Activated CD4-positive, alpha-beta T cell treated with anti-CD3 and anti-CD28 coated beads, Interleukin-2, amount 10 ng/mL, durations not matched to agents 7 days and 5 days (primary cell): ENCODE measurements around the gene NCOR1. TPM values are rescaled to one million over a fixed set of nuclear protein-coding genes. Genes with fewer than 3 reads are reported as not detected.
"Not testable (repeated sequence)": the region's sequence is repeated elsewhere in the genome, so short reads cannot be mapped to it uniquely, and the experiment has no call there.

Experiments used
- CTCF ChIA-PET: fragments of 350-600 bp; sonication (Branson Sonifier 250); formaldehyde crosslinking; loops from one replicate; lab custom pipeline; 2021; ENCODE audit warnings: antibody characterized with exemption; lab: Charles Lee
- POLR2A ChIA-PET: fragments of 350-600 bp; sonication (Branson Sonifier 250); formaldehyde crosslinking; loops from one replicate; lab custom pipeline; 2021; ENCODE audit warnings: antibody characterized with exemption; lab: Charles Lee
- DNase-seq: peaks from one replicate; pipeline ENCODE4 v3.0.0-alpha.2; 2020
- H3K27ac Mint-ChIP-seq: one replicate; pipeline ENCODE4 v1.8.0; 2021; ENCODE audit warnings: mild to moderate bottlenecking, moderate library complexity, mixed read lengths
- H3K27me3 Mint-ChIP-seq: one replicate; pipeline ENCODE4 v1.8.0; 2021; ENCODE audit warnings: mixed read lengths
- H3K36me3 Mint-ChIP-seq: one replicate; pipeline ENCODE4 v1.8.0; 2021; ENCODE audit warnings: low read depth, mixed read lengths
- H3K4me1 Mint-ChIP-seq: one replicate; pipeline ENCODE4 v1.8.0; 2021; ENCODE audit warnings: mixed read lengths
- H3K4me3 Mint-ChIP-seq: one replicate; pipeline ENCODE4 v1.8.0; 2021; ENCODE audit warnings: mild to moderate bottlenecking, moderate library complexity, mixed read lengths
- H3K9me3 Mint-ChIP-seq: one replicate; pipeline ENCODE4 v1.8.0; 2021; ENCODE audit warnings: mixed read lengths
- total RNA-seq, 2 experiments: library from RNA; stranded (reverse); gene quantifications; one replicate each; pipeline ENCODE4 v1.2.3, GENCODE V29; 2021

NCOR1 gene
- total RNA-seq, 2 experiments from 2014 or later: 152 to 182 TPM

DNA sequence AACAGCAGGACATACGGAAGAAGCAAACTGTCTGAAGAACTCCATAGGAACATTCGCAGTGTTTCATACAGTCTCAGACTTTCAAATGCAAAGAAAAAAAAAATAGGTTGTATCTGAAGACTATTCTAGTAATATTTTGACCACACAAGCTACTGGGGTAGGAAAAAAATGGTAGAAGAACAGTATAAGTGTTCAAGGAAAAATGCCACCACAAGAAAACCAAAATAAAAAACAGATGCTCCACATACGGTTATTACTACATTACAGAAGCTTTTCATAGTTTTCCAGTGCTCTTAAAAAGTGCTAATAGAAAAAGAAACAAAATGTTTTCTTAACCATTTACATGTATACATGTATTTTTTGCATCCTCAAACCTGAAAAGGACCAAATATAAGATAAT is 3.7 kb downstream of the NCOR1 start:
- Mint-ChIP-seq H3K27ac (no peak overlapping the region), H3K9me3 (no peaks in the 10 kb centered on the region), H3K4me3 (no peak overlapping the region), H3K36me3 (no peaks in the 10 kb centered on the region), H3K4me1 (peaks cover 38% of the 10 kb centered on the region), H3K27me3 (no peaks in the 10 kb centered on the region)
- DNase-seq: no peak
- ChIA-PET CTCF (interaction anchor here (0.6 kb wide), 1 partner anchor 572 kb away, joined by 3 read pairs; no protein-coding TSS in a partner anchor), POLR2A (no interaction called here)

GRCh38 chr17:16204763-16205162 is 10.6 kb downstream of the NCOR1 start:
- H3K9me3 Mint-ChIP-seq, H3K27me3 Mint-ChIP-seq, H3K4me3 Mint-ChIP-seq, POLR2A ChIA-PET, H3K36me3 Mint-ChIP-seq, DNase-seq: not testable (repeated sequence)
- Mint-ChIP-seq H3K4me1 (peaks cover 37% of the 10 kb centered on the region), H3K27ac (peak overlapping the region; percentile 31)
- CTCF ChIA-PET: interaction anchor here (0.7 to 1.7 kb wide), 2 partner anchors 11 to 208 kb away, joined by 5 to 6 read pairs; partner anchors contain the start of gene NCOR1

DNA sequence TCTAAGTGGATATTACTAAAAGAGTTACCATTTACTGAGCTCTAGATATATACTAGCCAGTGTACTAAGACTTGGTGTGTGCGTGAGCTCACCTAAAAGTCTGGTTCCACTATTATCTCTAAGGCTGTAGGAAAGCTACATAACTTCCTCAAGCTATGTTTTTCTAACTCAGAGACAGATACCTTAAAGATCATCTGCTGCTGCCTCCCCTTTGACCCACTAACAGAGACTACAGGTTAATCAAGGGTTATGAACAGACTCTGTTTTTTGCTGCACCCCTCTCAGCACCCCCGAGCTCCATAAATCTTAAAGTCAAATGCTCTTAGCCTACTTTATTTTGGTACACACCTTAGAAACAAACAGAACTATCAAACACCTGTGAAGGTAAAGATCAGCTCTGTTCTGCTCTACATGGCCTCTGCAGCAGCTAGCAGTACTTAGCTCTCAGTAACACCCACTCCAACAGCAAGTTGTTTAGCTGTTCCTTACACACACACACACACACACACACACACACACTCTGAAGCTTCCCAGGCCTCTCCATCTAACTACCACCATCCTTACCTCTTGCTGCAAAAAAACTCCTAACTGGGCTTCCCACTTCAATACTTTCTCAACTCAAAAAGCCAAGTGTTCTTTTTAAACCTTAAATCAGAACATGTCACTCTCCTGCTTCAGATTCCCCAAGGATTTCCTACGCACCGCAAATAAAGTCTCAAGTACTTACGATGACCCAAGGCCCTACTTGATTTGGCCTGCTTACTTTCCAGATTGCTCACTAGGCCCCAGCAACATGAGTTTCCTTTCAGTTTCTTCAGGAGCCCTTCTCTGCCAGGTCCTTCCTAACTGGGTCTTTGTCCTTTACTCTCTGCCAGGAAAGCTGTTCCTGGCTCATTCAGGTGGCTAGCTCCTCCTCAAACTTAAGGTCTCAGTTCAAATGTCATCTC is 12.5 kb downstream of the NCOR1 start:
- DNase-seq, H3K27ac Mint-ChIP-seq, H3K9me3 Mint-ChIP-seq, H3K27me3 Mint-ChIP-seq, H3K36me3 Mint-ChIP-seq, H3K4me3 Mint-ChIP-seq, POLR2A ChIA-PET: not testable (repeated sequence)
- CTCF ChIA-PET: interaction anchor here (0.7 to 1.3 kb wide), 4 partner anchors 14 to 58 kb away, joined by 3 to 4 read pairs (median 3); partner anchors contain the start of gene PIGL
- H3K4me1 Mint-ChIP-seq: peaks cover 42% of the 10 kb centered on the region

DNA sequence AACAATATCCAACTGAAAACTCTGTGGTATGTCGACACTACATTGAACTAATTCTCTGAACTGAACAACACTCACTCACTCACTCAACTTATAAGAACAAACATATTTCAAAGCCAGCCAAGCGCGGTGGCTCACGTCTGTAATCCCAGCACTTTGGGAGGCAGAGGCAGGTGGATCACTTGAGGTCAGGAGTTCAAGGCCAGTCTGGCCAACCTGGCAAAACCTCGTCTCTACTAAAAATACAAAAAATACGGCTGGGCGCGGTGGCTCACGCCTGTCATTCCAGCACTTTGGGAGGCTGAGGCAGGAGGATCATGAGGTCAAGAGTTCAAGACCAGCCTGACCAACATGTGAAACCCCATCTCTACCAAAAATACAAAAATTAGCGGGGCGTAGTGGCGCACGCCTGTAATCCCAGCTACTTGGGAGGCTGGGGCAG is 13.6 kb downstream of the NCOR1 start:
- H3K27me3 Mint-ChIP-seq, DNase-seq, POLR2A ChIA-PET, H3K9me3 Mint-ChIP-seq, H3K4me3 Mint-ChIP-seq, H3K27ac Mint-ChIP-seq: not testable (repeated sequence)
- Mint-ChIP-seq H3K4me1 (peaks cover 40% of the 10 kb centered on the region), H3K36me3 (peaks cover 14% of the 10 kb centered on the region)
- CTCF ChIA-PET: interaction anchor here (0.7 to 1.3 kb wide), 3 partner anchors 13 to 20 kb away, joined by 3 read pairs; partner anchors contain the start of gene PIGL

DNA sequence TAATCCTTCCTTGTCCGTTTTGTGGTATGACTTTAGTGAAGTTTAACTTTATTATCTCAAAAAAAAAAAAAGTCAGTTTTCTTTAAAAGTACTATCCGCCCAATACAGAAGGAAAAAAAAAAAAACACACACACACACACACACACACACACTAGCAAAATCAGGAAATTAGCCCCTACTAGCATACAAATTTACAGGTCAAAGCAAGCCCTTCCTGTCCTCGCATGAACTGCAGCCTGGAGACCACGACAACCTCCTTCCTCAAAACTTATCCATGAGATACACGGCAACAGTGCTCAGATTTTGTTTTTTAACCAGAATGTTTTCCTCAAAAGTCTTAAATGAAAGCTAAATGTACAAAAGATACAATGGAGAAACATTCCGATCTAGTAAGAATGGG is 16.2 kb downstream of the NCOR1 start:
- H3K4me1 Mint-ChIP-seq: peaks cover 36% of the 10 kb centered on the region
- ChIA-PET POLR2A (no interaction called here), CTCF (interaction anchor here (0.6 to 0.7 kb wide), 3 partner anchors 46 to 568 kb away, joined by 3 read pairs; no protein-coding TSS in a partner anchor)
- H3K27ac Mint-ChIP-seq: no peak overlapping the region
- no peak for DNase-seq
- H3K36me3 Mint-ChIP-seq: peaks cover 22% of the 10 kb centered on the region
- H3K27me3 Mint-ChIP-seq: no peaks in the 10 kb centered on the region
- no peak overlapping the region for H3K4me3 Mint-ChIP-seq
- H3K9me3 Mint-ChIP-seq: no peaks in the 10 kb centered on the region

- POLR2A ChIA-PET: no interaction called here
- DNase-seq: no peak
- Mint-ChIP-seq H3K4me1 (peaks cover 27% of the 10 kb centered on the region), H3K27ac (no peak overlapping the region), H3K4me3 (no peak overlapping the region), H3K36me3 (peaks cover 34% of the 10 kb centered on the region), H3K9me3 (no peaks in the 10 kb centered on the region), H3K27me3 (no peaks in the 10 kb centered on the region)
- CTCF ChIA-PET: interaction anchor here (0.6 kb wide), 2 partner anchors 206 to 630 kb away, joined by 3 to 6 read pairs; no protein-coding TSS in a partner anchor
Measured at GRCh38 chr17:16197276-16197675, 18.1 kb downstream of the NCOR1 start.

DNA sequence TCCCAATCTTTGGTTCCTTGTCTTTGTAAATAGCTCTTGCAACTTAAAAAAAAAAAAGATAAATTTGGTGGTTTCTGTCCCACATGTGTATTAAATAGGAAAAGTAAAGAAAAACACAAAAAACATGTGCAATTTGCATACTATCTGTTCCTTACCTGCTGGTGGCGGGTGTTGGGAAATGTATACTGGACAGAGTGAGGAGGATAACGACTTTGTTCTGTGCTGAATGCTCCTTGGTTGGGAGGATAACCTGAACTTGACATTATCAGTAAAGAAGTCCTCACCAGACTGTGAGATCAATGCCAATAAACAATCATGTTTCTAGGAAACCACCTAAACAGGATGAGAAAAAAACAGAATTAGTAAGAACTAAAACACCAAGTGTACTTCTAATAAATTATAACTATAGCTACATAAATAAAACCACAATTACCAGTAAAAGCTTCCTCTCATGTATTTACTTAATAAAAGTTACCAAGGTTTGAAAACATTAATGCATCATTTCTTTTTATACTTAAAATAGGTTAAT is 21.0 kb downstream of the NCOR1 start:
- H3K4me3 Mint-ChIP-seq, H3K9me3 Mint-ChIP-seq, DNase-seq, H3K27me3 Mint-ChIP-seq, CTCF ChIA-PET, H3K27ac Mint-ChIP-seq: not testable (repeated sequence)
- H3K4me1 Mint-ChIP-seq: peaks cover 19% of the 10 kb centered on the region
- H3K36me3 Mint-ChIP-seq: peaks cover 44% of the 10 kb centered on the region
- POLR2A ChIA-PET: interaction anchor here (0.6 kb wide), 1 partner anchor 9 kb away, joined by 5 read pairs; no protein-coding TSS in a partner anchor

DNA sequence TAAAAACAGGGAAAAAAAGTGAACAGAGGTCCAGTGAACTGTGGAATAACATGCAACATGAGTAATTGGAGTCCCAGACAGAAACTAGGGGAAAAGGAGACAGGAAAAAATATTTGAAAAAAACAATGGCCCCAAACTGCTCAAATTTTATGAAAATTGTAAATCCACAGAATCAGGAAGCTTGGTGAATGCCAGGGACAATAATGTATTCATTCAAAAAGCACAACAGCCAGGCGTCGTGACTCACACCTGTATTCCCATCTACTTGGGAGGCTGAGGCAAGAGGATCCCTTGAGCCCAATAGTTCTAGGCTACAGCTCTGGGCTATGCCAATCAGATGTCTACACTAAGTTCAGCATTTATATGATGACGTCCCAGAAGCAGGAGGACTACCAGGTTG is 23.7 kb downstream of the NCOR1 start:
- no peak overlapping the region for H3K4me3 Mint-ChIP-seq
- H3K27ac Mint-ChIP-seq: no peak overlapping the region
- no peaks in the 10 kb centered on the region for H3K9me3 Mint-ChIP-seq
- DNase-seq: no peak
- H3K27me3 Mint-ChIP-seq: no peaks in the 10 kb centered on the region
- ChIA-PET CTCF (interaction anchor here (0.8 kb wide), 1 partner anchor 34 kb away, joined by 4 read pairs; no protein-coding TSS in a partner anchor), POLR2A (no interaction called here)
- H3K36me3 Mint-ChIP-seq: peaks cover 38% of the 10 kb centered on the region
- peaks cover 13% of the 10 kb centered on the region for H3K4me1 Mint-ChIP-seq

- CTCF ChIA-PET: no interaction called here
- Mint-ChIP-seq H3K36me3 (peaks cover 42% of the 10 kb centered on the region), H3K27me3 (no peaks in the 10 kb centered on the region), H3K4me3 (no peak overlapping the region), H3K27ac (no peak overlapping the region), H3K4me1 (peaks cover 13% of the 10 kb centered on the region), H3K9me3 (no peaks in the 10 kb centered on the region)
- DNase-seq: no peak
- POLR2A ChIA-PET: no interaction called here
Measured at GRCh38 chr17:16190703-16191360, 24.5 kb downstream of the NCOR1 start.

- ChIA-PET CTCF (interaction anchor here (0.6 to 0.9 kb wide), 3 partner anchors 8 to 56 kb away, joined by 3 read pairs; no protein-coding TSS in a partner anchor), POLR2A (no interaction called here)
- no peak overlapping the region for H3K27ac Mint-ChIP-seq
- no peaks in the 10 kb centered on the region for H3K27me3 Mint-ChIP-seq
- no peak overlapping the region for H3K4me3 Mint-ChIP-seq
- H3K9me3 Mint-ChIP-seq: no peaks in the 10 kb centered on the region
- peaks cover 13% of the 10 kb centered on the region for H3K4me1 Mint-ChIP-seq
- no peak for DNase-seq
- peaks cover 48% of the 10 kb centered on the region for H3K36me3 Mint-ChIP-seq
Measured at GRCh38 chr17:16189791-16190348, 25.5 kb downstream of the NCOR1 start.

DNA sequence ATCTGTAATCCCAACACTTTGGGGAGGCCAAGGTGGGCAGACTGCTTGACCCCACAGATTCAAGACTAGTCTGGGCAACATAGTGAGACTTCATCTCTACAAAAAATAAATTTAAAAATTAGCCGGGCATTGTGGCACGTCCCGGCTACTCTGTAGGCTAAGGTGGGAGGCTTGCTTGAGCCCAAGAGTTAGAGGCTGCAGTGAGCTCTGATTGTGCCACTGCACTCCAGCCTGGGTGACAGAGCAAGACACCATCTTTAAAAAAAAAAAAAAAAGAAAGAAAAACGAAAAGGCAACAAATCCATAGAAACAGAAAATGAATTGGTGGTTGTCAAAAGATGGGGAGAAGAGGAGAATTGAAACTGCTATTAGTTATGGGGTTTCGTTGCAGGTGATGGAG is 27.7 kb downstream of the NCOR1 start:
- peak overlapping the region; percentile 46 for H3K27ac Mint-ChIP-seq
- H3K4me1 Mint-ChIP-seq: peaks cover 11% of the 10 kb centered on the region
- H3K27me3 Mint-ChIP-seq: no peaks in the 10 kb centered on the region
- ChIA-PET CTCF (interaction anchor here (0.6 kb wide), 1 partner anchor 1293 kb away, joined by 4 read pairs; no protein-coding TSS in a partner anchor), POLR2A (interaction anchor here (0.7 kb wide), 1 partner anchor 122 kb away, joined by 7 read pairs; no protein-coding TSS in a partner anchor)
- no peak overlapping the region for H3K4me3 Mint-ChIP-seq
- no peak for DNase-seq
- no peaks in the 10 kb centered on the region for H3K9me3 Mint-ChIP-seq
- peaks cover 47% of the 10 kb centered on the region for H3K36me3 Mint-ChIP-seq

DNA sequence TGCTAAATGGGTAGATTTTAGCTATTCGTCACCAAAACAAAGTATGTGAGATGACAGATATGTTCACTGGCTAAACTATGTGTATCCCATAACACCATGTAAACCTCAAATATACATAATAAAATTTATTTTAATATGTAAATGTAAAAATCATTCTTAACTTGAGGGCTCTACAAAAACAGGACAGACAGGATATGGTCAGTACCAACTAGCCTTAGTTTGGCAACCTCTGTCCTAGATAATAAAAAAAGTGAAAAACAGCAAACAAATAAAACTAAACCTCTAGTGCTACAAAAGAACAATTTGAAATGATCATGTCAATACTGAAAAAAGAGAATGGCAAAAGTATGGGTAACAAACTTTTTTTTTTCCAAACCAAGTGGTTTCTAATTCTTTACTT is 33.8 kb downstream of the NCOR1 start:
- Mint-ChIP-seq H3K36me3 (peaks cover 43% of the 10 kb centered on the region), H3K9me3 (no peaks in the 10 kb centered on the region), H3K4me3 (no peak overlapping the region), H3K27ac (no peak overlapping the region), H3K27me3 (no peaks in the 10 kb centered on the region), H3K4me1 (peaks cover 12% of the 10 kb centered on the region)
- CTCF ChIA-PET: no interaction called here
- no peak for DNase-seq
- POLR2A ChIA-PET: no interaction called here
